Activated CD4-positive, alpha-beta memory T cell treated with anti-CD3 and anti-CD28 coated beads, Interleukin-2, amount 10 ng/mL, durations not matched to agents 7 days and 5 days (primary cell): Measurements from ENCODE around the gene EIF2AK3. TPM values are rescaled to one million over a fixed set of nuclear protein-coding genes. Genes with fewer than 3 reads are reported as not detected.
"Not testable (repeated sequence)": the region's sequence is repeated elsewhere in the genome, so short reads cannot be mapped to it uniquely, and the experiment has no call there.

Experiments used
- CTCF ChIA-PET: fragments of 350-600 bp; sonication (Branson Sonifier 250); formaldehyde crosslinking; loops from one replicate; lab custom pipeline; 2021; ENCODE audit warnings: antibody characterized with exemption, inconsistent platforms; lab: Charles Lee
- POLR2A ChIA-PET: fragments of 350-600 bp; sonication (Branson Sonifier 250); formaldehyde crosslinking; loops from one replicate; lab custom pipeline; 2021; ENCODE audit warnings: antibody characterized with exemption; lab: Charles Lee
- DNase-seq: peaks from one replicate; pipeline ENCODE4 v3.0.0-alpha.2; 2020
- H3K27ac Mint-ChIP-seq: one replicate; pipeline ENCODE4 v1.8.0; 2021; ENCODE audit warnings: mild to moderate bottlenecking, mixed read lengths
- H3K27me3 Mint-ChIP-seq: one replicate; pipeline ENCODE4 v1.8.0; 2021; ENCODE audit warnings: mixed read lengths
- H3K36me3 Mint-ChIP-seq: one replicate; pipeline ENCODE4 v1.8.0; 2021; ENCODE audit warnings: low read depth, mixed read lengths
- H3K4me1 Mint-ChIP-seq: one replicate; pipeline ENCODE4 v1.8.0; 2021; ENCODE audit warnings: mixed read lengths
- H3K4me3 Mint-ChIP-seq: one replicate; pipeline ENCODE4 v1.8.0; 2021; ENCODE audit warnings: mild to moderate bottlenecking, mixed read lengths
- H3K9me3 Mint-ChIP-seq: one replicate; pipeline ENCODE4 v1.8.0; 2021; ENCODE audit warnings: mixed read lengths
- total RNA-seq, 2 experiments: library from RNA; stranded (reverse); gene quantifications; one replicate each; pipeline ENCODE4 v1.2.3, GENCODE V29; 2021

The EIF2AK3 gene
- total RNA-seq, 2 experiments from 2014 or later: 29.2 to 31.5 TPM

DNA sequence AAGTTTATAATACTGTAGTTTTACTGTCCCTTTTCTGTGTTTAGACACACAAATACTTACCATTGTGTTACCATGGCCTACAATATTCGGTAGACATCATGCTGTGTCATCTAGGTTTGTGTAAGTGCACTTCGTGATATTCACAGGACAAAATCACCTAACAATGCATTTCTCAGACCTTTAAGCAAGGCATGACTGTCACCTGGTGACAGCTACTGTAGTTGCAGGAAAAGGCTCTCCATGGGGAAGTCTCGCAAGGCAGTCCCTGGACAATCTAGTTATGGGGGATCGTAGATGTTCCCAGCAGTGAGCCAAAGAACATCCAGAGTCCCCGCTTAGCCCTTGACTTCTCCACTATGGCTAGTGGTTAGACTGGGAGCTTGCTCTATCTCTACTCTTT lies 73.1 kb downstream of the EIF2AK3 start:
- Mint-ChIP-seq H3K4me1 (no peaks in the 10 kb centered on the region), H3K36me3 (peaks cover 9% of the 10 kb centered on the region), H3K9me3 (no peaks in the 10 kb centered on the region), H3K4me3 (no peak overlapping the region), H3K27ac (no peak overlapping the region), H3K27me3 (peaks cover 12% of the 10 kb centered on the region)
- POLR2A ChIA-PET: no interaction called here
- CTCF ChIA-PET: no interaction called here
- no peak for DNase-seq

DNA sequence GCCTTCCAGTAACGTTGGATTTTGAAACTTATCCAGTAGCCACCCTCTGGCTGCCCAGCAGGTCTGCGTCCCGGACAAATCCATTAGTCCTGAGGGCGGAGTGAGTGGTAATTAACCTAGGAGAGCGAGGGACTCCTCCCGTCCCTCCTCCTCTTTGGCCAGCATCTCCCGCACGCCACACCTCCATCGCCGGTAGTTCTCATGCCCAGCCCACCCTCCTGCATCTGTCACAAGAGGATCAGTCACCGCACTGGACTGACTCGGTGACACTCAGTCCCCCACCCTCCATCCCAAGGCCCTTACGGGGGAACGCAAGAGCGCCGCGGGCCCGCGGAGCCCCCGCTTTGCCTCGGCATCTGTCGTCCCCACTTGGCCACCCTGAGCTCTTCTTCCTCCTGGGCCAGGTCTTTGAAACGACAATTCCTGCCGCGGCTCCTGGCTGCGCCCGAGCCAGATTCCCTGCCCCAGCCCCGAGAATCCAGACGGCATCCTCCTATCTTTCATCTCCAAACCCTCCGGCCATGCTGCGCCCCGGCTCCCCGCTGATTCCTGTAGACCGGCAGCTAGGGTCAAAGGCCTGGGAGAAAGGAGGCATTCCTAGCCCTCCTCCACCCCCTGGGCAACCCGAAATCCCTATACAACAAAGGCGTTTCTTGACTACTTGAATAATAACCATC lies 77.5 kb downstream of the EIF2AK3 start:
- Mint-ChIP-seq H3K4me1 (no peaks in the 10 kb centered on the region), H3K36me3 (no peaks in the 10 kb centered on the region), H3K4me3 (no peak overlapping the region), H3K27me3 (peaks cover 15% of the 10 kb centered on the region), H3K9me3 (no peaks in the 10 kb centered on the region), H3K27ac (no peak overlapping the region)
- no peak for DNase-seq
- ChIA-PET POLR2A (no interaction called here), CTCF (interaction anchor here (1.1 kb wide), 1 partner anchor 14 kb away, joined by 3 read pairs; no protein-coding TSS in a partner anchor)

DNA sequence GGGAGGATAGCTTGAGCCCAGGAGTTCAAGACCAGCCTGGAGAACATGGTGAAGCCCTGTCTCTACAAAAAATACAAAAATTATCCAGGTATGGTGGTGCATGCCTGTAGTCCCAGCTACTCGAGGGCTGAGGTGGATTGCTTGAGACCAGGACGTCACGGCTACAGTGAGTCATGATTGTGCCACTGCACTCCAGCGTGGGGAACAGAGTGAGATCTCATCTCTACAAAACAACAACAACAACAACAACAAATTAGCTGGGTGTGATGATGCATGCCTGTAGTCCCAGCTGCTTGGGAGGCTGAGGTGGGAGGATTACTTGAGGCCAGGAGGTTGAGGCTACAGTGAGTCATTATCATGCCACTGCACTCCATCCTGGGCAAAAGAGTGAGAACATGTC lies 81.0 kb downstream of the EIF2AK3 start:
- DNase-seq, H3K27ac Mint-ChIP-seq, H3K4me1 Mint-ChIP-seq, H3K4me3 Mint-ChIP-seq, H3K9me3 Mint-ChIP-seq, H3K36me3 Mint-ChIP-seq, CTCF ChIA-PET: not testable (repeated sequence)
- H3K27me3 Mint-ChIP-seq: peaks cover 15% of the 10 kb centered on the region
- POLR2A ChIA-PET: interaction anchor here (1.6 kb wide), 1 partner anchor 37 kb away, joined by 3 read pairs; no protein-coding TSS in a partner anchor

DNA sequence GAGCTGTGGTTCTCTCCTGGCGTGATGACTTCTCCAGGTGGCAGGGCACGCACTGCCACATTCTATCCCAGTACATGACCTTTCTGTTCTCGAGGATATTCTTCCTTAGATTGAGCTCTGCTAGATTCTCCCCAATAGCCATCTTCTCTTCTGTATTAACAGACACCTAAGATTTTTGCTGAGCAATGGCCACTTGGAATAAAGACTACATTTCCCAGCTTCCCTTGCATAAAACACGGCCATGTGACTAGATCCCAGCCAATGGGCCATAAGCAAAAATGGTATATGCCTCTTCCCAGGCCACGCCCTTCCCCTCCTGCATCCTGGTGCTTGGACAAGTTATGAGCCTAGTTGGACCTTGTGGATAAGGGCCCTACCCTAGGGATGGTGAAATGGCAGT lies 82.1 kb downstream of the EIF2AK3 start:
- H3K9me3 Mint-ChIP-seq: peaks cover 3% of the 10 kb centered on the region

DNA sequence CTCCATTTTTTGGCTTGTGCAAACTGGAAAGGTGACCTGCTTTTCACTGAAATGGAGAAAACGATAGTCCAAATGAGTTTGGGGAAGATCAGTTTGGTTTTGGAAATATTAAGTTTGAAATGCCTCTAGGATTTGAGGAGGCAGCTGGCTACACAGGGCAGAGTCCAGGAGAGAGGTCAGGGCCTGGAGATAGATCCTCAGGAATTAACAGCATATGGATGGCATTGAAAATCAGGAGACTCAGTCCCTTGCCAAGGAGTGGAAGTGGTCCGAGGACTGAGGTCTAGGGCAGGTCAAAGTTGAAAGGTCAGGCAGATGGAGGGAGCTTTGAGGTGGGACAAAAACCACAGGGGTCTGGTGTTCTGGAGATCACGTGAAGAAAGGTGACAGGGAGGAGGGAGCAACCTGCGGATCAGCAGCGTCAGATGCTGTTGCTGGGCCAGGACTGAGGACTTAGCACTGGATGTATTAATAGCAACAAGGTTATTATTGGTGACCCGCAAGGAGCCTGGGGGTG lies 83.7 kb downstream of the EIF2AK3 start:
- Mint-ChIP-seq H3K36me3 (no peaks in the 10 kb centered on the region), H3K4me1 (no peaks in the 10 kb centered on the region)
- CTCF ChIA-PET: no interaction called here

More for the DNA sequence above, 82.1 kb downstream of the EIF2AK3 start:
- Mint-ChIP-seq H3K27ac (no peak overlapping the region), H3K36me3 (no peaks in the 10 kb centered on the region), H3K4me3 (no peak overlapping the region), H3K4me1 (no peaks in the 10 kb centered on the region), H3K27me3 (peaks cover 11% of the 10 kb centered on the region)
- ChIA-PET POLR2A (no interaction called here), CTCF (interaction anchor here (1.0 kb wide), 1 partner anchor 126 kb away, joined by 3 read pairs; no protein-coding TSS in a partner anchor)
- DNase-seq: no peak

DNA sequence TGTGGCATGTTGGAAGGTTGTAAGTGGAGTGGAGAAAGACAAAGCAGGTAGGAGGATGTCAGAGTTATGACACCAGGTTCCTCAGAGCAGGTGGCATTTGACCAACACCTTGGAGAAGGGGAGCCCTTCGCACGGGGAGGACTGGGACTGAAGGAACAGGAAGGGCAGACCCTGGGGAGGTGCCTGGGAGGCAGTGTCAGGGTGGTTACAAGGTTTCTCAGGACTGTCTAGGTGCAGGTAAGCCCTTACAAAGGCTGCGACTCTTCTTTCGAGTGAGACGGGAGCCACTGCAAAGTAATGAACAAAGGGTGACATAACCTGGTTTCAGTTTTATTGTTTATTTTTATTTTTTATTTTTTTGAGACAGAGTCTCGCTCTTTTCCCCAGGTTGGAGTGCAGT lies 84.6 kb downstream of the EIF2AK3 start:
- ChIA-PET POLR2A (no interaction called here), CTCF (no interaction called here)
- Mint-ChIP-seq H3K4me3 (no peak overlapping the region), H3K9me3 (peaks cover 3% of the 10 kb centered on the region), H3K27ac (no peak overlapping the region), H3K4me1 (no peaks in the 10 kb centered on the region), H3K27me3 (peaks cover 3% of the 10 kb centered on the region), H3K36me3 (no peaks in the 10 kb centered on the region)
- DNase-seq: no peak

More for the DNA sequence above, 83.7 kb downstream of the EIF2AK3 start:
- peaks cover 3% of the 10 kb centered on the region for H3K9me3 Mint-ChIP-seq
- POLR2A ChIA-PET: no interaction called here
- no peak overlapping the region for H3K4me3 Mint-ChIP-seq
- peaks cover 3% of the 10 kb centered on the region for H3K27me3 Mint-ChIP-seq
- no peak overlapping the region for H3K27ac Mint-ChIP-seq
- DNase-seq: no peak

DNA sequence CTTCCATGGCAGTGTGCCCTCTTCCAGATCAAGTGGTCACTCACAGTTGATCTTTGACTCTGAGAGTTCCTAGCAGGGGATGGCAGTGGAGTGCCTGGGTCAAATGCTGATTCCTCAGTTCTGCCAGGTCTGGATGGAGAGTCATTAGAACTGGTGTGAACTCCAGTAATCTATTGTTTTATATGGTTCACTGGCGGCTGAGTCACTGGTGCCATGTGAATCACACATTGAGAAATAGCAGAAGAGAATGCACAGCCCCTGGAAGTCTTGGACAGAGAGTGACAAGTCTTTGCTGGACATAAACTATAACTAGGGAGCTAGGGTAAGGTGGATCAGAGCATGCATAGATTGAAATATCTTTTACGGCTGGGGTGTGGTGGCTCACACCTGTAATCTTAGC lies 86.9 kb downstream of the EIF2AK3 start:
- CTCF ChIA-PET: no interaction called here
- no peaks in the 10 kb centered on the region for H3K4me1 Mint-ChIP-seq
- no peak for DNase-seq
- H3K4me3 Mint-ChIP-seq: no peak overlapping the region
- no peak overlapping the region for H3K27ac Mint-ChIP-seq
- peaks cover 4% of the 10 kb centered on the region for H3K27me3 Mint-ChIP-seq
- H3K36me3 Mint-ChIP-seq: no peaks in the 10 kb centered on the region
- H3K9me3 Mint-ChIP-seq: peaks cover 3% of the 10 kb centered on the region
- POLR2A ChIA-PET: no interaction called here

DNA sequence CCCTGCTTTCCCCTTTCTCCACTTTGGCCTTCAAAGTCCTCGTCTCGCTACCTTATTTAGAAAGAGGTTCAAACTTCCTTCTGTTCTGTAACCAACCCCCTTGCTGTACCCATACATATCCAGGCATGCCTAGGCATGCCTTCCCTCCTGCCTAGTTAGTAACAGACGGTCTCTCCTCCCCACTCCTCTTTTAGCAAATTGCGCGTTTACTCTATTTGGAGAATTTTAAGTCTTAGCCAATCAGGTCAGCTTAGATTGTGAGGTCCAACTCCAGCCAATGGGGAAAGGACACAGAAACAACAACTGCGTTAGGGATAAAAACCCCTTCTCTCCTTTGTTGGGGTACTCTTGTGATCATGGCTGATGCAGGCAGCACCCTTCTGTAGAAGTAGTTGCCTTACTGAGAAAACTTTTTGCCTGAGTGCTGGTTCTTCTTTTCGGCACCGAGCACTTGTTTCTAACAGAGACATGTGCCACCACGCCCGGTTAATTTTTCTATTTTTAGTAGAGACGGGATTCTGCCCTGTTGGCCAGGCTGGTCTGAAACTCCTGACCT lies 88.8 kb downstream of the EIF2AK3 start:
- DNase-seq: no peak
- Mint-ChIP-seq H3K27me3 (peaks cover 4% of the 10 kb centered on the region), H3K36me3 (no peaks in the 10 kb centered on the region), H3K9me3 (peaks cover 3% of the 10 kb centered on the region), H3K27ac (no peak overlapping the region), H3K4me1 (no peaks in the 10 kb centered on the region), H3K4me3 (no peak overlapping the region)
- CTCF ChIA-PET: interaction anchor here (1.6 kb wide), 1 partner anchor 131 kb away, joined by 4 read pairs; no protein-coding TSS in a partner anchor
- POLR2A ChIA-PET: no interaction called here

DNA sequence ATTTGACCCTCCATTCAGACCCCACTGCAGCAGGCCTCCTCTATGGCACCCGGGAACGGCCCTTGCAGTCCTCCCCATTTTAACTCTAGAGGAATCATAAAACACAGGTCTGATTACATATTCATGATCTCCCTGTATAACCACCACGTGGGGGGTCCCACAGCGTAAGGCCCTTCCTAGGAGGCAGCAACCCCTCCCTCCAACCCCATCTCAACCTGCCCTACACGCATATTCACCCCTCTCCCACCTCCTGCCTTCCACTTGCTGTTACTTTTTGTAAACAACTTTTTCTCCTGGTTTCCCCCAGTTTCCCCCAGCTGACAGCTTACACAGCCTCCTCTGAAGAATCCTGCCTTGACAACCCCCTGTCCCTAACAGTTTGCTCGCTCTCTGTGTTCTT lies 89.6 kb downstream of the EIF2AK3 start:
- Mint-ChIP-seq H3K4me3 (no peak overlapping the region), H3K4me1 (no peaks in the 10 kb centered on the region), H3K9me3 (peaks cover 3% of the 10 kb centered on the region), H3K27ac (no peak overlapping the region), H3K36me3 (no peaks in the 10 kb centered on the region), H3K27me3 (peaks cover 4% of the 10 kb centered on the region)
- DNase-seq: no peak
- ChIA-PET CTCF (interaction anchor here (1.6 kb wide), 1 partner anchor 132 kb away, joined by 4 read pairs; no protein-coding TSS in a partner anchor), POLR2A (no interaction called here)

DNA sequence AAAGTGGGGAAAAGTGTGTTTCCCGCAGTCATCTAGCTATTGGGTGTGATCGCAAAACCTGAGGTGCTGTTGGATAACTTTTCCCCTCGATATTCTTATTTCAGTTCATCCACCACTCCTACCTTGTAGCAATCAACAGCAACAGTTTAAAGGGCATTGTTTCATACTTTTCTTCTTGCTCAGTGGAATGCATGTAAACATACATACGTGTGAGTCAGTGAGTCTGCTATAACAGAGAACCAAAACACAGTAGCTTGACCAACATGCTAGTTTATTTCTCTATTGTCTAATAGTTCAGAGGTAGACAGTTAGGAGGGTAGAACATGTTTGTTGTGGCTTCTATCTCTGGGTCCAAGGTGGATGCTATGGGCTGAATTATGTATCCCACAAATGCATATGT lies 97.2 kb downstream of the EIF2AK3 start:
- ChIA-PET POLR2A (no interaction called here), CTCF (no interaction called here)
- no peak overlapping the region for H3K4me3 Mint-ChIP-seq
- H3K4me1 Mint-ChIP-seq: no peaks in the 10 kb centered on the region
- H3K27ac Mint-ChIP-seq: no peak overlapping the region
- no peaks in the 10 kb centered on the region for H3K9me3 Mint-ChIP-seq
- no peaks in the 10 kb centered on the region for H3K36me3 Mint-ChIP-seq
- no peak for DNase-seq
- H3K27me3 Mint-ChIP-seq: peaks cover 1% of the 10 kb centered on the region

DNA sequence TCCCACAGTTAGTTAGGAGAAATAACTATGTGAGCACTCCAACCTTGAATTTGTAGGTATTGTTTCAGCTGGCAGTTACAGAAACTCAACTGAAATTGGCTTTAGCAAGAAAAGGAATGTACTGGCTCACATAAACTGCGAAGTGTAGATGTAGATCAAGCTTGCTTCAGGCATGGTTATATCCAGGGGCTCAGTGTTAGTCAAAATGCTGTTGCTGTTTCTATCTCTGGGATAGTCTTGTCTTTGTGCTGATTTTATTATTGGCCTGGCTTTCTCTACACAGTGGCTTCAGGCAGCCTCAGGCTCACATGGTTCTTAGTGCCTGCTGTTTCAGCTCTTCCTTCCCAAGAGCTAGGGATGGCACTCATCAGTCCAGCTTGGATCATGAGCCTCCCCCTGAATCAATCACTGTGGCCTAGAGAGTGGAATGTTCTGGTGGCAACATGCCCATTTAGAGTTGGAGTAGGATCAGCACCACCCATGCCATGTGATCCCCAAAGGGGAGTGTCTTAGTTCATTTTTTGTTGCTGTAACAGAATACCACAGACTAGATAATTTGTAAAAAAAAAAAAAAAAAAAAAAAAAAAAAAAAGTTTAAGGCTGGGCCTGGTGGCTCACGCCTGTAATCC lies 105.7 kb downstream of the EIF2AK3 start:
- no peak for DNase-seq
- H3K36me3 Mint-ChIP-seq: no peaks in the 10 kb centered on the region
- no peak overlapping the region for H3K4me3 Mint-ChIP-seq
- ChIA-PET POLR2A (no interaction called here), CTCF (no interaction called here)
- H3K27me3 Mint-ChIP-seq: peaks cover 6% of the 10 kb centered on the region
- H3K9me3 Mint-ChIP-seq: no peaks in the 10 kb centered on the region
- no peaks in the 10 kb centered on the region for H3K4me1 Mint-ChIP-seq
- no peak overlapping the region for H3K27ac Mint-ChIP-seq

DNA sequence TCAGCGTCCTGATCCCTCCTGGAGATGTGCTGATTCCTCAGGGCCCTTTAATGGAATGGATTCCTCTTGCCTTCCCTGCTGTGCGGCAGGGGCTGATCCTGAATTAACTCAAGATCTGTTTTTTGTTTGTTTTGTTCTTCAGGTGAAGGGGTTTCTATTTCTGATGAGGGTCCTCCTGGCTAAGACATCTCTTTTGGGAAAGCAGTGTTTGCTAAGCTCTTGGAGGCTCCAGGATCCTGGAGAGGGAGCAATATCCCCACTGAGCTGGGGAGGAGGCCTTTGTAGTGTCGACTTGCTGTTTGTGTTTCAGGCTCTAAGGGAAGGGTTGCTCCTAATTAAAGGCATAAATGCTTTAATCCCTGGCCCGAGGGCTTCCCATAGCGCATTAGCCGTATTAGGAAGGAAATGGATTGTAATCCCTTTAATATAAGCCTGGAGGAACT lies 109.5 kb downstream of the EIF2AK3 start:
- no peak for DNase-seq
- Mint-ChIP-seq H3K36me3 (no peaks in the 10 kb centered on the region), H3K27me3 (peaks cover 6% of the 10 kb centered on the region), H3K27ac (no peak overlapping the region), H3K4me3 (no peak overlapping the region), H3K4me1 (no peaks in the 10 kb centered on the region), H3K9me3 (no peaks in the 10 kb centered on the region)
- ChIA-PET CTCF (no interaction called here), POLR2A (no interaction called here)
